ENCODE measurements around the gene MYH9. TPM values are rescaled to one million over a fixed set of nuclear protein-coding genes. Genes with fewer than 3 reads are reported as not detected.

MYH9 gene
- total RNA-seq, 1 donor from 2014 or later, result 282 TPM

Small RNA genes lying within 50 kb of the gene (microRNA-seq; reads per million reads assigned to microRNA genes)
- not detected for gene MIR6819

Other genes starting within 250 kb of the MYH9 start
- gene APOL3, start 227.2 kb downstream of the MYH9 start, total RNA-seq, result 22.5 TPM
- 6.1 TPM for gene APOL4, start 186.2 kb downstream of the MYH9 start, total RNA-seq
- 47.9 TPM for gene APOL2, start 148.4 kb downstream of the MYH9 start, total RNA-seq
- gene APOL1, start 134.8 kb downstream of the MYH9 start, total RNA-seq, result 25.6 TPM
- 92.8 TPM for gene TXN2, start 93.7 kb upstream of the MYH9 start, total RNA-seq
- gene FOXRED2, start 119.1 kb upstream of the MYH9 start, total RNA-seq, result 3.8 TPM
- gene EIF3D, start 141.2 kb upstream of the MYH9 start, total RNA-seq, result 82.3 TPM

Data from cardiac septum (tissue), 1 donor.